K562 (cell line): ENCODE results near the gene TTN. TPM values are rescaled to one million over a fixed set of nuclear protein-coding genes. Genes with fewer than 3 reads are reported as not detected.

Experiments used
- ATAC-seq: fragments of 200-7000 bp; cut with Tn5 transposase; 3 replicates; pipeline ENCODE4 v1.9.1; 2020; ENCODE audit warnings: moderate library complexity
- BruUV-seq: library from RNA; stranded (reverse); fragments of 400-500 nt; replicated peaks from 2 replicates; lab custom pipeline; 2021; lab: Mats Ljungman, UMichigan
- CTCF ChIA-PET: fragments of 300-600 bp; formaldehyde crosslinking; extraction: SDS; loops from one replicate; lab custom pipeline; 2021; ENCODE audit warnings: low intra/inter-chr PET ratio; lab: Yijun Ruan, JAX
- POLR2A ChIA-PET: fragments of 300-600, 350-650 bp; sonication (Branson Sonifier 250); formaldehyde crosslinking; extraction: SDS; loops from one replicate; lab custom pipeline; 2021; ENCODE audit warnings: antibody characterized with exemption, inconsistent platforms; lab: Yijun Ruan, JAX
- DNase-seq, 4 experiments: peaks; one replicate each; pipeline versions ENCODE4 v3.0.0 to v3.0.0-alpha.2; 2011 to 2018; ENCODE audit warnings: low spot score in 3 of 4, mixed read lengths in 3 of 4; ENCODE audit errors: extremely low read depth in 1 of 4
- FAIRE-seq: peaks from 2 replicates; lab custom pipeline; 2011; peaks lifted over from hg19 to GRCh38; lab: Jason Lieb, UNC
- H2AFZ ChIP-seq: 2 replicates; pipeline ENCODE4 v1.6.0; 2011; ENCODE audit warnings: low read depth, low read length, control low read depth, inconsistent platforms
- H3K27ac ChIP-seq: fragments of 200-600 bp; 3 replicates; pipeline ENCODE4 v1.8.0; 2011; ENCODE audit warnings: low read depth, mild to moderate bottlenecking, control low read depth, inconsistent platforms, low read length, moderate library complexity, mixed read lengths; ENCODE audit errors: extremely low read depth
- H3K27me3 ChIP-seq, 2 experiments: fragments of 300-600 bp in 1 of 2; 2 replicates in 1 of 2; 3 replicates in 1 of 2; pipeline versions ENCODE4 v1.6.0 to v1.8.0; 2011; ENCODE audit warnings: inconsistent platforms in 2 of 2, low read length in 2 of 2, mild to moderate bottlenecking in 1 of 2, mixed read lengths in 1 of 2, moderate library complexity in 1 of 2; ENCODE audit not compliant: control insufficient read depth in 2 of 2, insufficient read depth in 2 of 2
- H3K36me3 ChIP-seq: fragments of 300-600 bp; 3 replicates; pipeline ENCODE4 v1.8.0; 2011; ENCODE audit warnings: mild to moderate bottlenecking, low read length, inconsistent platforms; ENCODE audit not compliant: control insufficient read depth, insufficient read depth
- H3K4me1 ChIP-seq, 2 experiments: fragments of 200-600 bp in 1 of 2; replicated peaks in 1 of 2; 2 replicates in 1 of 2; 3 replicates in 1 of 2; pipeline versions ENCODE4 v1.5.1 to v1.8.0; 2011; ENCODE audit warnings: inconsistent platforms in 2 of 2, low read length in 2 of 2, mild to moderate bottlenecking in 1 of 2, mixed read lengths in 1 of 2, moderate library complexity in 1 of 2; ENCODE audit not compliant: control insufficient read depth in 2 of 2, insufficient read depth in 2 of 2
- H3K4me2 ChIP-seq: 2 replicates; pipeline ENCODE4 v1.6.1; 2011; ENCODE audit warnings: low read length, control low read depth, inconsistent platforms, mixed read lengths; ENCODE audit not compliant: insufficient read depth
- H3K4me3 ChIP-seq: fragments of 200-600 bp; sonication (generic), shearing (Covaris generic); 2 replicates; pipeline ENCODE4 v1.5.1; 2016; ENCODE audit warnings: control low read depth, inconsistent platforms
- H3K79me2 ChIP-seq: fragments of 200-600 bp; 3 replicates; pipeline ENCODE4 v1.8.0; 2011; ENCODE audit warnings: low read length, inconsistent platforms; ENCODE audit not compliant: control insufficient read depth, insufficient read depth
- H3K9ac ChIP-seq, 2 experiments: 2 replicates each; pipeline versions ENCODE4 v1.6.0 to v1.6.1; 2011; ENCODE audit warnings: low read depth in 2 of 2, low read length in 2 of 2, control low read depth in 1 of 2, inconsistent platforms in 1 of 2, mild to moderate bottlenecking in 1 of 2, mixed read lengths in 1 of 2; ENCODE audit not compliant: insufficient read depth in 1 of 2
- H3K9me1 ChIP-seq: one replicate; pipeline ENCODE4 v1.6.0; 2011; ENCODE audit warnings: inconsistent platforms, mild to moderate bottlenecking, low read length, moderate library complexity; ENCODE audit not compliant: control insufficient read depth, insufficient read depth
- H3K9me3 ChIP-seq: replicated peaks from 2 replicates; pipeline ENCODE4 v1.5.1; 2011; ENCODE audit warnings: low read depth, low read length, inconsistent platforms; ENCODE audit not compliant: control insufficient read depth, insufficient read depth
- H4K20me1 ChIP-seq: replicated peaks from 2 replicates; pipeline ENCODE4 v1.6.1; 2011; ENCODE audit warnings: low read length, inconsistent platforms, mixed read lengths; ENCODE audit not compliant: control insufficient read depth, insufficient read depth
- KDM4B ChIP-seq, 2 experiments: fragments of 450-650 bp in 1 of 2; sonication (generic) in 1 of 2; IDR thresholded peaks; 2 replicates each; pipeline ENCODE4 v1.6.1; 2016 to 2017; ENCODE audit warnings: borderline replicate concordance in 2 of 2, antibody characterized with exemption in 1 of 2, low read depth in 1 of 2, mild to moderate bottlenecking in 1 of 2
- MED1 ChIP-seq: sonication (generic); formaldehyde crosslinking; IDR thresholded peaks from 2 replicates; pipeline ENCODE4 v1.8.1; 2023; ENCODE audit warnings: missing genetic modification reagents, borderline replicate concordance
- NR2C1 ChIP-seq, 2 experiments: fragments of 450-650 bp; IDR thresholded peaks; 2 replicates each; pipeline ENCODE4 v1.6.1; 2017; ENCODE audit warnings: mild to moderate bottlenecking in 2 of 2, antibody characterized with exemption in 1 of 2, inconsistent platforms in 1 of 2, missing compliant biosample characterization in 1 of 2, missing genetic modification characterization in 1 of 2
- PURB ChIP-seq: sonication (generic); formaldehyde crosslinking; IDR thresholded peaks from 2 replicates; pipeline ENCODE4 v1.9.0; 2021; ENCODE audit warnings: low read depth, mild to moderate bottlenecking, missing genetic modification reagents
- RFX1 ChIP-seq: fragments of 450-650 bp; IDR thresholded peaks from 2 replicates; pipeline ENCODE4 v1.6.1; 2016; ENCODE audit warnings: mild to moderate bottlenecking, moderate library complexity
- SAP30 ChIP-seq: fragments of 200-600 bp; sonication (generic); IDR thresholded peaks from 2 replicates; pipeline ENCODE4 v1.6.1; 2012; ENCODE audit warnings: borderline replicate concordance, low read depth, mild to moderate bottlenecking, moderate library complexity, low read length, control low read depth, inconsistent platforms; ENCODE audit not compliant: insufficient read depth, poor library complexity, severe bottlenecking
- STAT5A ChIP-seq: IDR thresholded peaks from 2 replicates; pipeline ENCODE4 v1.6.1; 2012; ENCODE audit warnings: low read length, inconsistent platforms, borderline replicate concordance
- TEAD2 ChIP-seq: fragments of 450-650 bp; IDR thresholded peaks from 2 replicates; pipeline ENCODE4 v1.6.1; 2016; ENCODE audit warnings: missing genetic modification characterization, control low read depth, missing compliant biosample characterization
- ZBTB9 ChIP-seq: fragments of 450-650 bp; formaldehyde crosslinking; IDR thresholded peaks from 2 replicates; pipeline ENCODE4 v1.4.0; 2020; ENCODE audit warnings: mild to moderate bottlenecking, moderate library complexity
- ZNF263 ChIP-seq: sonication (generic); formaldehyde crosslinking; IDR thresholded peaks from 2 replicates; pipeline ENCODE4 v1.8.0; 2022; ENCODE audit warnings: mild to moderate bottlenecking, missing genetic modification reagents, borderline replicate concordance
- ZNF282 ChIP-seq: sonication (generic); formaldehyde crosslinking; IDR thresholded peaks from 2 replicates; pipeline ENCODE4 v1.8.1; 2023; ENCODE audit warnings: missing genetic modification reagents
- WGBS: fragments of 100-300 bp; shearing (Covaris generic); methylation state at CpG from one replicate; pipeline ENCODE4 v1.1.6; 2016; ENCODE audit warnings: low coverage, mixed read lengths; ENCODE audit not compliant: insufficient coverage; ENCODE audit errors: missing lambda C conversion rate; 5-methylcytosine and 5-hydroxymethylcytosine counted together
- in situ Hi-C: fragments of 300-500 bp; cut with MboI; formaldehyde crosslinking; loops from 4 replicates; pipeline ENCODE4 v1.15.0; 2018; ENCODE audit warnings: inconsistent platforms, mixed read lengths
- intact Hi-C: fragments of 100-400 bp; cut with micrococcal nuclease; formaldehyde crosslinking; loops from 2 replicates; pipeline ENCODE4 v1.14.2; 2022
- polyA plus RNA-seq, 8 experiments: library from polyadenylated mRNA; depleted of rRNA in 4 of 8; stranded (reverse) in 5 of 8; unstranded in 3 of 8; fragments of >200 nt; fragmentation: Nextera tagmentation in 2 of 8; fragmentation: Illumina TruSeq in 1 of 8; extraction: Ambion mirVana in 2 of 8; extraction: Trizol in 1 of 8; gene quantifications; 2 replicates each; pipeline versions ENCODE4 v1.2.1 to v1.2.3, GENCODE V29; 2011 to 2014; ENCODE audit warnings: inconsistent platforms in 1 of 8, missing spikeins in 1 of 8
- total RNA-seq, 7 experiments: library from RNA; depleted of rRNA in 6 of 7; stranded (reverse); fragments of >200 nt in 6 of 7; fragmentation: Illumina TruSeq in 2 of 7; extraction: Trizol in 2 of 7; gene quantifications; 2 replicates each; pipeline versions ENCODE4 v1.2.1 to v1.2.3, GENCODE V29; 2011 to 2021; ENCODE audit warnings: low replicate concordance in 1 of 7
- TF ChIP-seq, protein P1 (sequence below): fragments of 250-450 bp; sonication (Bioruptor Pico); IDR thresholded peaks from 2 replicates; pipeline ENCODE4 v1.4.0; 2020; ENCODE audit warnings: mild to moderate bottlenecking, moderate library complexity
- TF ChIP-seq, protein P2 (sequence below): fragments of 450-650 bp; formaldehyde crosslinking; IDR thresholded peaks from 2 replicates; pipeline ENCODE4 v1.4.0; 2022; ENCODE audit warnings: missing genetic modification characterization

Gene TTN
- total and polyA plus RNA-seq, 9 of the 15 experiments (the other 6 are each of a cell fraction or from before 2014, with no cell fraction given), result under 0.01 to 0.20 (median 0.04) TPM; not detected in 1

DNA sequence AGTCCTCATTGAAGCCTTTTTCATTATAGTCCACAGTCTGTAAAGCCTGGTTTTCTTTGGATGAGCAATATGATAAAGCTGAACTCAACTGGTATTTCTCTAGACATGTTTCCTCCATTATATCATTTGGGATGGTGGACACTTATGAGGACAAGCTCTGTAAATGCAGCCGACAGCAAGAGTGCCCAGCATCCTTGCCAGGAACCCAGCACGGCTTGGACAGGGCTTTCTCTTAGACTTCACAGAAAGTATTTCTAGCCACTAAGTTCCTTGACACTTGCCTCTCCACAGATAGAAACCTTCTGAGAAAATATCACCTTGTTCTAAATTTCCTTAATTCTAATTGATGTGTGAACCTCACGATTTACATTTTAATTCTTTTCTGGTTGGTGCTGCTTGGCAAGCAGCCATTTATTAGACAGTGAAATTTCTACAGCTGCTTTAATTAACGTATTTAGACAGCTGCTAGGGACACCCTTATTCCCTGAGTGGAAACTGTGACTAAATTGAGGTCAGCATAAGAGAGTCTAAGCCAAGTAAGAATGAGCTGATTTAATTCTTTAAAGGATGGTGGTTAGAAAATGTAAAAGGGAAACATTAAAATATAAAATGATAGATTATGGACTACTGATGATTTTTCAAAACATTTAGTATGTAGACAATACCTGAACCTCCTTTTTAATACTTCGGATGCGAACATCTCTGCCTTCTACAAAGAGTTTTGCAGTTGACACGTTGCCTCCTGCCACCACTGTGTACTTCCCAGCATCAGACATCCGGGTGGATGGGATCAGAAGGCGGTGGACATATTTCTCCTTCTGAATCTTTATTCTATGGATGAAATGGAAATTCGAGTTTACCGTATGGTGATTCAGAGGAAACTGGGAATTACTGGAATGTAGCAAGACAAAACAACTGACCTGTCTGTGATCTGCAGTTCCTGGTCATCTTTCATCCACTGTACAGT lies 39.8 kb downstream of the TTN start:
- Histone ChIP-seq H3K4me1 (no peaks in the 10 kb centered on the region), H3K27me3 (no peaks in the 10 kb centered on the region), H4K20me1 (no peaks in the 10 kb centered on the region), H3K4me3 (no peak overlapping the region), H2AFZ (no peak overlapping the region), H3K9me1 (no peaks in the 10 kb centered on the region), H3K9ac (no peak overlapping the region), H3K79me2 (no peaks in the 10 kb centered on the region), H3K27ac (no peak overlapping the region), H3K4me2 (no peak overlapping the region), H3K9me3 (no peaks in the 10 kb centered on the region), H3K36me3 (no peaks in the 10 kb centered on the region)
- FAIRE-seq (no peak), DNase-seq (no peak), ATAC-seq (no peak)
- 0% methylated on average over 11 of the region's 11 CpGs for WGBS
- BruUV-seq, result no TSS peak
- intact Hi-C loops (loop anchor here (10.0 kb wide), 2 partner anchors 293 to 367 kb away; partner anchors contain the start of gene FKBP7), in situ Hi-C loops (no loop called here)
- POLR2A ChIA-PET, result no interaction called here
- TF ChIP-seq, protein P1, sequence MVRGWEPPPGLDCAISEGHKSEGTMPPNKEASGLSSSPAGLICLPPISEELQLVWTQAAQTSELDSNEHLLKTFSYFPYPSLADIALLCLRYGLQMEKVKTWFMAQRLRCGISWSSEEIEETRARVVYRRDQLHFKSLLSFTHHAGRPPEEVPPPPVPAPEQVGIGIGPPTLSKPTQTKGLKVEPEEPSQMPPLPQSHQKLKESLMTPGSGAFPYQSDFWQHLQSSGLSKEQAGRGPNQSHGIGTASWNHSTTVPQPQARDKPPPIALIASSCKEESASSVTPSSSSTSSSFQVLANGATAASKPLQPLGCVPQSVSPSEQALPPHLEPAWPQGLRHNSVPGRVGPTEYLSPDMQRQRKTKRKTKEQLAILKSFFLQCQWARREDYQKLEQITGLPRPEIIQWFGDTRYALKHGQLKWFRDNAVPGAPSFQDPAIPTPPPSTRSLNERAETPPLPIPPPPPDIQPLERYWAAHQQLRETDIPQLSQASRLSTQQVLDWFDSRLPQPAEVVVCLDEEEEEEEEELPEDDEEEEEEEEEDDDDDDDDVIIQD (CRISPR knock-in tag), result no peak
- TF ChIP-seq PURB (CRISPR knock-in tag) (no peak), SAP30 (no peak), STAT5A (no peak), TEAD2 (tag) (no peak), KDM4B (IDR thresholded peaks at IDR 0.05; ENCODE audit: borderline replicate concordance in 2 of 2, low read depth in 1 of 2) (no peak), ZNF282 (CRISPR knock-in tag) (no peak), MED1 (CRISPR knock-in tag) (no peak), ZNF263 (CRISPR knock-in tag) (no peak), NR2C1 (IDR thresholded peaks at IDR 0.05) (no peak), NR2C1 (tag; IDR thresholded peaks at IDR 0.05) (no peak), RFX1 (no peak), ZBTB9 (CRISPR knock-in tag) (no peak)
- TF ChIP-seq, protein P2, sequence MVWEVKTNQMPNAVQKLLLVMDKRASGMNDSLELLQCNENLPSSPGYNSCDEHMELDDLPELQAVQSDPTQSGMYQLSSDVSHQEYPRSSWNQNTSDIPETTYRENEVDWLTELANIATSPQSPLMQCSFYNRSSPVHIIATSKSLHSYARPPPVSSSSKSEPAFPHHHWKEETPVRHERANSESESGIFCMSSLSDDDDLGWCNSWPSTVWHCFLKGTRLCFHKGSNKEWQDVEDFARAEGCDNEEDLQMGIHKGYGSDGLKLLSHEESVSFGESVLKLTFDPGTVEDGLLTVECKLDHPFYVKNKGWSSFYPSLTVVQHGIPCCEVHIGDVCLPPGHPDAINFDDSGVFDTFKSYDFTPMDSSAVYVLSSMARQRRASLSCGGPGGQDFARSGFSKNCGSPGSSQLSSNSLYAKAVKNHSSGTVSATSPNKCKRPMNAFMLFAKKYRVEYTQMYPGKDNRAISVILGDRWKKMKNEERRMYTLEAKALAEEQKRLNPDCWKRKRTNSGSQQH (CRISPR knock-in tag), result no peak
- CTCF ChIA-PET, result no interaction called here
